ENCODE measurements around the gene DHRSX.
"Not testable (repeated sequence)": the region's sequence is repeated elsewhere in the genome, so short reads cannot be mapped to it uniquely, and the experiment has no call there.

The DHRSX gene

DNA sequence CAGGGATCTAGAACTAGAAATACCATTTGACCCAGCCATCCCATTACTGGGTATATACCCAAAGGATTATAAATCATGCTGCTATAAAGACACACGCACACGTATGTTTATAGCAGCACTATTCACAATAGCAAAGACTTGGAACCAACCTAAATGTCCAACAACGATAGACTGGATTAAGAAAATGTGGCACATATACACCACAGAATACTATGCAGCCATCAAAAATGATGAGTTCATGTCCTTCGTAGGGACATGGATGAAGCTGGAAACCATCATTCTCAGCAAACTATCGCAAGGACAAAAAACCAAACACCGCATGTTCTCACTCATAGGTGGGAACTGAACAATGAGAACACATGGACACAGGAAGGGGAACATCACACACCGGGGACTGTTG, 81.4 kb downstream of the DHRSX start:
- not testable (repeated sequence) for DNase-seq

DNA sequence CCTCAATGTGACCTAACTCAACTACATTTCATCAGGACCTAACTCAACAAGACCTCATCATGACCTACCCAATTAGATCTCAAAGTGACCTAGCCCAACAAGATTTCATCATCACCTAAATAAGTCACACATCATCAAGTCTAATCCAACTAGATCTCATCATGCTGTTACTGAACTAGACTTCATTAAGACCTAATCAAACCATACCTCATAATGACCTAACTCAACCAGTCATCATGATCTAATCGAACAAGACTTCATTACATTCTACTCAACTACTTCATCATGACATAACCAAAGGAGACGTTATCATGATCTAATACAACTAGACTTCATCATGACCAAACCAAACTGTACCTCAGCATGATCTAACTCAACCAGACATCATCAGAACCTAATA, 82.8 kb downstream of the DHRSX start:
- no peak for DNase-seq

DNA sequence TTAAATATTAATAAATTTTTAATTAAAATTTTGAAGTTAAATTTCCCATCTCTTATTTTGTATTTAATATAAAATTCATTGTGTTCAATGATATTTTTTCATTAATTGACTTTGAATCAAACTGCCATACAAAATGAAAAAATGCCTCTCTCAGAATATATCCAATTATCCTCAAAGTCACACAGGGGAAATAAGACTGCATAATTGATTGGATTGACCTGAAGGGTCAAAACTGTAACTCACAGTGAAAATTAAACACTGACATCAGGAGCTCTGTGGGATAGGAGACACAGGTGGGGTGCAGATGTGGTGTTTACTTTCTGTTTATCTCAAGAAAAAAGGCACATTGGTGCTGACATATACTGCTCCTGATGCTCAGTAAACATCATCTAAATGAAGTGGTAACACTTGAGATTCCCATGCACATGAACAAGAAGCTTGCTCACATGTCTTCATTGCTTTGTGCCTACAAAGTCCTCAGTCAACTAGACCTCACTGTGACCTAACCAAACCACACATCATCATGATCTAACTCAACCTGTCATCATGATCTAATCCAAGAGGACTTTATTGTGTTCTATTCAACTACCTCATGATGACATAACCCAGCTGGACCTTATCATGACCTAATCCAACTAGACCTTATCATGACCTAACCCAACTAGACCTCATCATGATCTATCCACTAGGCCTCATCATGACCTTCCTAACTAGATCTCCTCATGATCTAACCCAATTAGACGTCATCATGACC, 83.7 kb downstream of the DHRSX start:
- no peak for DNase-seq

DNA sequence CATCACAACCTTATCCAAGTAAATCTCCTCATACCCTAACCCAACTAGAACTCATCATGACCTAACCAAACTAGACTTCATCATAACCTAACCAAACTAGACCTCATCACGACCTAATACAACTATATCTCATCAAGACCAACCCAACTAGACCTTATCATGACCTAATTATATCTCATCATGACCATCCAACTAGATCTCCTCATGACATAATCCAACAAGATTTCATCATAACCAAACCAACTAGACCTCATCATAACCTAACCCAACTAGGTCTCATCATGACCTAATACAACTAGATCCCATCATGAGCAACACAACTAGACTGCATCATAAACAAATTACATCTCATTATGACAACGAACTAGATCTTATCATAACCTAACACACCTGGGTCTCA, 86.4 kb downstream of the DHRSX start:
- no peak for DNase-seq

DNA sequence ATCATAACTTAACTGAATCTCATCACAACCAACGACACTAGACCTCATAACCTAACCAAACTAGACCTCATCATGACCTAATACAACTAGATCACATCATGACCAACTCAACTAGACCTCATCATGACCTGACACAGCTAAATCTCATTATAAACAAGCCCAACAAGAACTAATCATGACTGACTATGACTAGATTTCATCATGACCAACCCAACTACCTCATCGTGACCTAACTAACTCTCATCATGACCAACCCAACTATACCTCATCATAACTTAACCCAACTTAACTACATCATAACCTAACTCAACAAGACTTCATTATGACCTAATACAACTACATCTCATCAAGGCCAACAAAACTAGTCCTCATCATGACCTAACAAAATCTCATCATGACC, 86.8 kb downstream of the DHRSX start:
- no peak for DNase-seq

DNA sequence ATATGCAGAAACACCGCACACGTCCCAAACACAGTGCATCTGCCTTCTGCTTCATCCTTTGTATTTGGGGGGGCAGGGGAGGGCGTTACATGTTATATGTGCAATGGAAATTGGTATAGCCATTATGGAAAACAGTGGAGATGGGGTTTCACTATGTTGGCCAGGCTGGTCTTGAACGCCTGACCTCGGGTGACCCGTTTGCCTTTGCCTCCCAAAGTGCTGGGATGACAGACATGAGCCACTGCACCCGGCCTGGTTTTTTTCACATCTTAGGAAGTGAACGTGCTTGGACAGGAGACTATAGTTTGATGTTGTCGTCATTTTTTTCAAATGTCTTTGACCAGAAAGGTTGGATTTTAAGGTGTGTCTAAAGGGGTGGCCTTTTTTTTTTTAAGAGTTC, 88.6 kb downstream of the DHRSX start:
- no peak for DNase-seq

DNA sequence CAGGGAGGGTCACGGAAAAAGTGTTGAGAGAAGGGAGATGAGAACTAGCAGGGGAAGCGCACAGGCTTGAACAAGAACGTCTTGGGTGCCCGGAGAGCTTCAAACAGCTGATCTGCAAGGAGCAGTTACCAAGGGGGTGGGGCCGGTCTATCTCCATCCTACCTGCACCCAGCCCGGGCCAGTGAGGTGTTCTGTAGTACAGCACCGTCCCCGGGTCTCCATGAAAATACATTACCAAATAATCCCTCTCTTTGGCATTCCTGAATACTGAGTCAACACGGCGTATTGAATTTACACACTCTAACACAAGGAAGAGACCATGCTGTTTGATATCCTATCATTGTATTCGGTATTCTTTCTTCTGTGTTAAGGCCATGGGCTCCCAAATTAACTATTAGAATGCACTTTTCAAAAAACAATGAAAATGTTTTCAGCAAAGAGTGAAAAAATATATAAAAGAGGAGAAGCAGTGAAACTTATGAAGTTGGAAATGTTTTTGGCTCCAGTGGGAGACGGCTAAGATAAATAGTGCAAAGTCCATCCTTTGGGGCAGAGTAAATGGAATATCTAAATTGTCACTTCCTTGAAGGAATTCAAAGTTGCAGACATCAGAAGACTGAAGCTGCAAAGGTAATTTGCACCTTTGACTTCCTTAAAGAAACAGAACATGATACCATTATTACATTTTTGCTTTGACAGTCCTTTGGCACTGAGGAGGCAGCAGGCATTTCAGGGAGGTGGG, 90.3 kb downstream of the DHRSX start:
- DNase-seq: no peak

DNA sequence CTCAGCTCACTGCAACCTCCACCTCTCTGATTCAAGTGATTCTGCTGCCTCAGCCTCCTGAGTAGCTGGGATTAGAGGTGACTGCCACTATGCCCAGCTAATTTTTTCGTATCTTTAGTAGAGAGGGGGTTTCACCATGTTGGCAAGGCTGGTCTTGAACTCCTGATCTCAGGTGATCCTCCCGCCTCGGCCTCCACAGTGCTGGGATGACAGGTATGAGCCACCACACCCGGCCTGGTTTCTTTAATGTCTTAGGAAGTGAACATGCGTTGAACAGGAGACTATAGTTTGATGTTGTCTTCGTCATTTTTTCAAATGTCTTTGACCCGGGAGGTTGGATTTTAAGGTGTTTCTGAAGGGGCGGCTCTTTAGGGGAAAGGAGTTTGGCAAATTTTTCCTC, 91.0 kb downstream of the DHRSX start:
- no peak for DNase-seq

DNA sequence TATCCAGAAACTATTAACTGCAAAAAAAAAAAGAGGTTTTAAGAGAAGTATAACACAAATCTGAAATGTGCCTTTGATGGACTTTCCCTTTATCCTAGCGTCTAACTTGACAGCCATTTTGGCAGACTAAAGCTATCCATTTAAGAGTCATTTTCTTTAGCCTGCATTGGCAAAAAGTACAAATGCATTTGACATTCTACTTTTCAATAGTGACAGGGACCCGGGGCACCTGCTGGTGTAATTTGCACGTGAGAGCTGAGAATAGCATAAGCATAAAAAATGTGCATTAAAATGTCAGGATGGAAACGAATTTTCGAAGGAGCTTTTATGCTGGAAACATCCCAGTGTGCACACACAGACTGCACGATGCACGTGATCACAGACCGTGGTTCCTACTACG, 91.9 kb downstream of the DHRSX start:
- DNase-seq: no peak

DNA sequence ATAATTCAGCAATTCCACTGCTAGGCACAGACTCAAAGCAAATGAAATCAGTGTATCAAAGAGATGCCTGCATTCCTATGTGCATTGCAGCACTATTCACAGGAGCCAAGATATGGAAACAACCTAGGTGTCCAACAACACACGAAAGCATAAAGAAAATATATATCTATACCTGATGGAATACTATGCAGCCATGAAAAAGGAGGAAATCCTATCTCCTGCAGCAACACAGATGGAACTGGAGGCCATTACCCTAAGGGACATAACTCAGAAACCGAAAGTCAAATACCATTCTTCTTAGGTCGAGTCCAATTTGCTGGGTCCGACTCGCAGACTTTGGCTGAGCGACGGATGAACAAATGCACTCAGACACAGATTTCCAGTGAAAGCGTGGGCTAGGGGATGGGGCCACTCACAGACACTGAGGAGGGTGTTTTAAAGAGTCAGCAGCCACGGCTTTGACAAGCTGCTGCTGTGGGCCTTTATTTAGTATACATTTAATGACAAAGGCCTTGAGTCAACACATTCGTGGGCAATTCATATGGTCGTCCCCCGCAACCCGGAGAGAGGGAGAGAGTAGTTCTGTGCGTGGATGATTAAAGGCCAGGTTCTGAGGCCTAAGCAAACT, 93.8 kb downstream of the DHRSX start:
- no peak for DNase-seq

DNA sequence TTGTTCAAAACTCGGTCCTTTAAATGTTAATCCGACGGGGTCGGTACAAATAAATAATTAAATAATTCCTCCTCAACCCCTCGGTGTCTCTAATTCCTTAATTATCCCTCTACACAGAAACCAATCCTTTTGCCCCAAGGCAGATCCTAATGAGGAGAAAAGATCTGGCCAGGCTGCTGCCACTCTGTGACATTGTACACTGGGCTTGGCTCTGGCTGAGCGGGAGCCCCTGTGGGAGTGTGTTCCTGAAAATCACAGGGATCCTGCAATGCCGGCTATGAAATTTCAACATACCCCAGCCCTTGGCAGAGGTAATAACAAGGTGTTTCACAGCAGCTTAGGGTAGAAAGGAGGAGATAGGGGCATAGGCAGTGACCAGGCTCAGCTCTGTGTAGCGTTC, 96.0 kb downstream of the DHRSX start:
- no peak for DNase-seq

DNA sequence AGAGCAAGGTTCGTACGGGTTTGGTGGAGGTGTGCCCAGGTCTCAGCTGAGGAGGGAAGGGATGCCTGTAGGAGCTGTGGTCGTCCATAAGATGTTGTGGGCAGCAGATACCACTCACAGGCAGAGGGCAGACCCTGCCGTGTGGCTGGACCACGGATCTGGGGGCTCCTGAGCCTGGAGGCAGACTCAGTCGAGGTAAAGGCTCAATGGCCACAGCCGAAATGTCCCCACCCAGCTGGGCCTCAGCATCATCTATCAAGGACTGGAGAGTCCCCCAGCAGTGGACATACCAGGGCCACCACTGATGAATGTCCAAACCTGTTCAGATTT, 98.5 kb downstream of the DHRSX start:
- no peak for DNase-seq

DNA sequence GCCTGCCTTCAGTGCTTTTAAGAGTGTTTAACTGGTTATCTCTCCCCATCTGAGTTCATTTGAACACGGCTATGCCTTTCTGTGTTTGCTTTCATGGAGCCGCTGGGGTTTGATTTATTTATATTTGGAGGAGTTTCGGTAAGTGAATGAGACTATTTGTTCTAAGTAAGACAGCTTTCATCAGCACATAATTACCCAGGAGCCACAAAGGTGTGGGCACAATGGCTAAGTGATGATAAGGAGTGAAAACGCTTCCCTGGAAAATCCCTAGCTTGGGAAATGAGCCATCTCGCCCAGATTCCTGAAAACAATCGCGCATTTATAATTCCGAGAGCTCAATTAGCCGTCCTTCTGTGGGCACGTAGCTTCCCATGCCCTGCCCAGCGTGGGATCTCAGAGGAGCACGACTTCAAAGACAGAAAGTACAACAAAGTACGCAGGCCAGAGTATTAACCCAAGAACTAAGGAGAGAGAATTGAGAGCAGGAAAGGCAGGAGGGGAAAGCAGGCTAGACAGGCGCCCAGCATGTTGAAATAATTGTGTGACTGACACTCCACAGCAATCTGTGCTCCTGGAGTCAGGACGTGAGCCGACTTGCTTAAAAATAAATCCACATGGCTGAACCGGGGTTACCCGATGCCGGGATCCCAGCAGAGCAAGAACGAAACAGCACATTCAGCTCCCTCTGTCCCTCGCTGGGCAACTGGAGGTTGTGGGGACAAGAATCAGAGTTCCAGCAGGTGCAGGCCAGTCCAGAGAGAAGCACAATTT, 99.0 kb downstream of the DHRSX start:
- DNase-seq: no peak

DNA sequence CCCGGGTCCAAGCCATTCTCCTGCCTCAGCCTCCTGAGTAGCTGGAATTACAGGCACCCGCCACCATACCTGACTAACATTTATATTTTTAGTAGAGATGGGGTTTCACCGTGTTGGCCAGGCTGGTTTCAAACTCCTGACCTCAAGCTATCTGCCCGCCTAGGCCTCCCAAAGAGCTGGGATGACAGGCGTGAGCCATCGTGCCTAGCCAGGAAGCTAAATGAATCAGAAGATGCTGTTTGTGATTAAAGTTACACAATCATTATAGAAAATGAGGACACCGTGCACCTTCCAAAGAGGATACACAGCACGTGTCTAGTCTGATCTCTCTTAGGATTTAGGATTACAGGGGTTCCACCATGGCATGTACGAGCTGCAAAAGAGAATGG, 99.6 kb downstream of the DHRSX start:
- no peak for DNase-seq

DNA sequence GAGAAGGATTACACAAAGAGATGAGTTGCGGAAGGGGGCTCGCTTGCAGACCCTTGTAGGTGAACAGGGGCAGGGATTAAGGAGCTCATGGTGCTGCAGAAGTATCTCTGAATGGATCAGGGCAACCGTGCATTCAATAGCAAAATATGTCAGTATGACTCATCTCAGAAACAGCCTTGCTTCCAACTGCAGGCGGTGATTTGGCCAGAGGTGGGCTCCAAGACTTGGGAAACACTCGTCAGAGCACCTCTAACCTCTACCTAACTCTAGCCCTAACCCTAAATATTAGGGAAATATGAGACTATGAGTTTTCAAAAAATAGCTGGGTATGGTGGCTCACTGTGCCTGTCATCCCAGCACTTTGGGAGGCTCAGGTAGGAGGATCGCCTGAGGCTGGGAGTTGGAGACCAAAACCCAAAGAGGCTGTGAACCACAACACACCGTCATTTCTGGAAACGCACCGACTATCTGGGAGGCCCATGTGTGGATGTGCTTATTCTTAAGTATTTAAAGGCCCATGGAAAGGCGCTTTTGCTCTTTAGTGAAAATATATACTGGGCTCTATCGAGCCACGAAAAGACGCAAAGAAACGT, 102.6 kb downstream of the DHRSX start:
- no peak for DNase-seq

DNA sequence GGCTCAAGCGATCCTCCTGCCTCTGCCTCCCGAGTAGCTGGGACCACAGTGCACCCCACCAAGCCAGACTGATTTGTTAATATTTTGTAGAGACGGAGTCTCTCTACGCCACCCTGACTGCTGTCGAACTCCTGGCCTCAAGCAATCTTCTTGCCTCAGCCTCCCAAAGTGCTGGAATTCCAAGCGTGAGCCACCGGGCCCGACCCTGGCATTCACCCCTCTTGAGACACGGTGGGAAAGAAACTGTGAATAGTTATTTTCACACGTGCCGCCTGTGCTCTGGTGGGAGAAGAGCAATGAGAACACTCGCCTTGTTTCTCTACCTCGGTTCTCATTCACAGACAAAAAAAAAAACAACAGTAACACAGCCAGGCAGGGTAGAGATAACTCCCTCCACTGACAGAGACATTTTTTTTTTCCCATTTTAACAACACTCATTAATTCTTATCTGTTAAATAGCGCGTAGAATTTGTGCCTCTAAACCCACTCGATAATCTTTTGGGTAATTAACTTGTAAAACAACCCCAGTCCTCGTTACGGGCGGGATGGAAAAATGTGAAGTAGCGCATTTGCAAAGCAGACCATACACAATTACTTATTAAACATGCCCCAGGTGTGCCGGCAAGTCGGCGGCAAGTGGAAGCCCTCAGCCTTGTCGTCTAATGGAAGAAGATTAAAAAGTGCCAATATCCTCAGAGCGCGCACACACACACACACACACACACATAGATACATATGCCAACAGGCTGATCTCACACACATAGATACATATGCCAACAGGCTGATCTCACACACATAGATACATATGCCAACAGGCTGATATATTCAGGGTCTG, 103.3 kb downstream of the DHRSX start:
- DNase-seq: no peak

DNA sequence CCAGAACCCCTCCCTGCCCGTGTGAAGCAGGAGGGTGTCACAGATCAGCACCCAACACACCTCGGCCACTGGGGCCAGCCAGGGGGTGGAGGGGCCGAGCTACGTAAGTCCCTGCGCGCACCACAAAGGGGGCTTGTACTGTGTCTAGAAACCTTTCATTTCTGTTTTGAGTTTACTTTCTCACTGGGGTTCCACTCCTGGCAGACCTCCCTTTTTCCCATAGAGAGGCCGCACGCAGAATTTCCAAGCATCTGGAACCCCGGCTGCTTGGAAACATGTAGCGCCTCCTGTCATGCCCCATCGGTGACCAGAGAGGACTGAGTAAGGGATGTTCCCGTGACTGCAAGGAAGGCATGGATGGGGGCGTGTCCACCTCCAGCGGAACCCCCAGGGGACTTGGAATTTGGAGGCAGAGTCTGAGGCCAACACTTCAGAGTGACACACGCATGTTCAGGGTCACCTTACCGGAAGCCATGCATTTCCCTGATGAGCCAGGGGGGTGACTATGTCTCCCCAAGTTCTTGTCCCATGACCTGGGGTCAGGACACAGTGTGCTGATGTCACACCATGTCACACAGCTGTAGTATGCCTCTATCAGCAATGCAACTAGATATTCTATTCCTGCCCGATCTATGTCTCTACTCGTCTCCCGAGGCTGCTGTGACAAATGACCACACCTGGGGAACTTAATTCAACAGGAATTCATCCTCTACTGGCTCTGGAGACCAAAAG, 105.3 kb downstream of the DHRSX start:
- DNase-seq: no peak

DNA sequence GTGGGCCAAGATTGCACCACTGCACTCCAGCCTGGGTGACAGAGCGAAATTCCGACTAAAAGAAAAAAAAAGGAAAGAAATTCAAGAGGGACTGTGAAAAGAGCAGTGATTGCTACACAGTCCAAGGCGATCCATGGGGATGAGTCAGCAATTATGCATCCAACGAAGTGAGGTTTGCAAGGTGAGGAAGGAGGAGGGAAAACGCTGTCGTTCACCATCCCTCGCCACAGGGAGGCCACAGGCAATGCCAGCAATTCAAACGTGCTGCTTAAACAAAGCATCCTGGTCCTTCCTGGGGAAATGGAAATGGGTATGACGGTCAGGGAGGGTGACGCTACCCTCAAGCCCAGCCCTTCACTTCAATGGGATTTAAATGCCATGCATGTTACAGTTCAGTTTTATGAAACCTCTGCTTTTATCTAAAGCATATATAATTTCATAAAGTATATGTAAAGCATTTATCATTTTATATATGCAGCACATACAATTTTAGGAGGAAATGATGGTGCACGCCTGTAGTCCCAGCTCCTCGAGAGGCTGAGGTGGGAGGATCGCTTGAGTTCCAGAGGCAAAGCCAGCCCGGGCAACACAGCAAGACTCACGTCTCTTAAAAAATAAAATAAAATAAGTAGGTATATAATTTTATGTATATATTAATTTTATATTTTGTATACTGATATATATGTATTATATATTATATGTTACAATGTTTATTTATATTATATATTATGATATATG, 108.7 kb downstream of the DHRSX start:
- DNase-seq: no peak

DNA sequence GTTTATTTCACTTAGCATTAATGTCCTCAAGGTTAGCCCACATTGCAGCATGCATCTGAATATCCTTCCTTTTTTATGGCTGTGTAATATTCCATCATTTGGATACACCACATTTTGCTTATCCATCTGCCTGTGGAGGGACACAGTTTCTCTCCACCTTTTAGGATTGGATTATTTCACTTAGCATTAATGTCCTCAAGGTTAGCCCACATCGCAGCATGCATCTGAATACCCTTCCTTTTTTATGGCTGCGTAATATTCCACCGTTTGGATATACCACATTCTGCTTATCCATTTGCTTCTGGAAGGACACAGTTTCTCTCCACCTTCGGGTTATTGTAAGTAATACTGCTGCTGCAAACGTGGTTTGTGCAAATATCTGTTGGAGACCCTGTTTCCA, 110.0 kb downstream of the DHRSX start:
- no peak for DNase-seq

DNA sequence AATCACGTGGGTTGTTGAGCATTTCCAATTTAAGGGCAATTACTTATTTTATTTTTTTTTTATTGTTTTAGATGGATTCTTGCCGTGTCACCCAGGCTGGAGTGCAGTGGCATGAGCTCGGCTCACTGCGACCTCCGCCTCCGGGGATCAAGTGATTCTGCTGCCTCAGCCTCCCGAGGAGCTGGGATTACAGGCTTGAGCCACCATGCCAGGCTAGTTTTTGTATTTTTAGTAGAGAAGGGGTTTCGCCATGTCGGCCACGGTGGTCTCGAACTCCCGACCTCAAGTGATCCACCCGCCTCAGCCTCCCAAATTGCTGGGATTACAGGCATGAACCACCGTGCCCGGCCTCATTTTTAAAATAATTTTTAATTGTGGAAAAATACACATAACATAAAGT, 111.0 kb downstream of the DHRSX start:
- DNase-seq: not testable (repeated sequence)

DNA sequence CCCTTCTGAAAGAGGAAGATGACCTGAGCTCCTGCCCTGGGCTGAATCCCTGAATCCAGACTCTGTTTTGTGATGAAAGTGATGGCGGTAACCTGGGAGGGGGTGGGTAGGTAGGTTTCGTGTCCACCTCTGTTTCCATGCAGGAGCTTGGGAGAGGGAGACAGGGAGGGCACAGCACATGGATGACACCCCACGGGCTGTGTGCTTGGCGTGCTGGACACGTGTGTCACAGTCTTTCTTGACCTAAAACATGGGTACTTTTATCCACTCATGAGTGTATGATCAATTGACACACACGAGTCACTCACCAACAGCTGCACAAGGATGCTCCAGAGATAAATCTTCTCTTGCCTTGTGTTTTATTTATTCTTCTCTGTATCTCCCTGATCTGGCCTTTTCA, 111.5 kb downstream of the DHRSX start:
- no peak for DNase-seq
